GM12801 (cell line): ENCODE data around the gene EDIL3.

Experiments
- CTCF ChIP-seq: IDR thresholded peaks from one replicate; pipeline ENCODE4 v1.5.1; 2011; ENCODE audit warnings: control low read depth; ENCODE audit not compliant: insufficient read length; ENCODE audit errors: extremely low read depth

EDIL3 gene

DNA sequence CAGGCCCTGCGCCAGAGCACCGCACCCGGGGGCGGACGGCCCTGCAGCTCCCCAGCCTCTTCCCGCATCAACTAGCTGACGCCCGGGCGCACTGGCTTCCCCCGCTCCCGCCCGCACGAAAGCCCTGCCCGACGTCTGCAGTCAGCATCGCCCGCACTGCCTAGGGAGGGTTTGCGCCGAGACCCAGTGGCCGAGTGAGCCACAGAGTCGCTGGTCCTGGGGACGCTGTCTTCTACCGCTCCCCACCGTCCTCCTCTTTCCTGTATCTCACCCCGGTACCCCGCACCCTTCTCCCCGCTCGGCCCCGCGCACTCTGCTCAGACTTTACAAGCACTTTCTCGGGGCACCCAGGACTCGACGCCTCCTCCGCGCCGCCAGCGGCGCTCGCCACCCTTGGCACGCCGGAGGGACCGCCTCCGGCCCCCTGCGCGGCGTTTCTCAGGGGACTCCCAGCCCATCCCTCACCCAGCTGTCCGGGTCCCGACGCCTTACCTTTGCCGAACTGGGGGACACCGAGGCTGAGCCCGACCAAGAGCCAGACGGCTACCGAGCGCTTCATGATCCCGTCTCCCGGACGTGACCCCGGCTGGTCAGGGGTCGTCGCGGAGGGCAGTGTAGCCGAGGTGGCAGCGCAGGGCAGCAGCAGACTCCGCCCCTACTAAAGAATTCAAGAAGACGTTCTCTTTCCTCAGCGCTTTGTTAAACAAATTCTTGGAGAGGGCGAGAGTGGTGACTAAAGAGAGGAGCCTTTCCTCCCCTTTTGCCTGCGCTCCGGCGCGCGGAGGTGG, 670 bp downstream of the EDIL3 start:
- no peak for TF ChIP-seq CTCF

DNA sequence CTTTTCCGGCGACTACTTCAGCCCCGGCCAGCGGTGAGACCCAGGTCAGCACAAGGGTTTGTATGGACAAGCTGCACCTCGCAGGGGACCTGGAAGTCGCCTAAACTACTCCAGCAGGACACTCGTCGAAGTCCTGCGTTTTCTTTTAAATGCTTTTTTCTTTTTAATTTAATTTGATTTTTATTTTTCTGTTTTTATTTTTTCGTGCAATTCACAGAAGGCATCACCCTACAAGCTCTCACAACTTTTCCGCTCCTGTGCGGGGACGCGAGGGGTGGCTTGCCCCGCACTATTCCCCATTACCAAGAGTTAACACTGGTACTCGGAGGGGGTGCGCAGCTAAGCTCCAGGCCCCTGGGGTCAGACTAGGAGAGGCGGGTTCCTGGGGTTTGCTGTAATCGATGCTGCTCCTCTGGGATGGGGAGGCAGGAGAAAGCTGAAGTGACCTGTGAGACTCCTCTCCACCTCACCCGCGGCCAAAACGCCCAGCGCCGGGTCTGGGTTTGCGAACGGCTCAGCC, 1.3 kb downstream of the EDIL3 start:
- no peak for TF ChIP-seq CTCF

DNA sequence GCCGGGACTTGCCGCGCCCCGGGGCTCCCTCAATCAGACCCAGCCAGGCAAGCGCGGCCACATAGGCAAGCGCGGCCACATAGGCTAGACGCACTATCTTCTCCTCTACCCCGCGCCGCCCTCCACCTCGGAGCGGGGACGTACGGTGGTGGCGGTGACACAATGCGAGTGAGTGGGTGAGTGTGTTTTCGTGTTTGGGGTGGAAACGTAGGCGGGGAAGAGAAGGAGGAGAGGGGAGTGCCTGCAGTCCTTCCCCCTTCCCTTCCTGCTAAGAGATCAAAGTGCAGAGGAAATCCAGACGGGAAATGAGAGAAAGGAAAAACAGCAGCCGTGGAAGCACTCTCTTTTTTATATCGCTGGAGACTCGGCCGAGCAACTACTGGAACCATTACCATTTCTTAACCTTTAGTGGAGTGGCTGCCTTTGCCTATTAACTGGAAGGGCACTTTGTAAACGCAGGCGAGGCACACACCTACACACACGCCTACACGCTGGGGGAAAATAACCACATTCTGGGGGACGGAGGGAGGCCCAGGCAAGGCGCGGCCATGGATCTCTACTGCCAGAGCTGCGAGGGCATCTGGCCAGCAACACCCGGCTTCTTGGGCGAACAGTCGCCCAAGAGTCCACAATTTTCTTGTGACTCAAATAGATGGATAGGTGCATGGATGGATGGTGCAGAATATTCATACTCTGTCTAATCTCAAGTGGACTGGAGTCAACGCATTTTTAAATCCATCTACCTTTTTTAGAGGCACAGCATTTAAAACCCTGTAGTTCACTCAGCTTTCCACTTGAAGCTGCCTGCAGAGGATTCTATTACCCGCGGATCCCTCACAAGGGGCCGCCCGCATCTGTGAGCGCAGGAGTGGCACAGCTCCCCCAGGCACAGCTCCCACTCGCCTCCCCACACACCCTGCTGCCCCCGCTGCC, 2.1 kb downstream of the EDIL3 start:
- TF ChIP-seq CTCF: no peak

- no peak for TF ChIP-seq CTCF
Observed at GRCh38 chr5:84381502-84382362, 2.9 kb downstream of the EDIL3 start.

DNA sequence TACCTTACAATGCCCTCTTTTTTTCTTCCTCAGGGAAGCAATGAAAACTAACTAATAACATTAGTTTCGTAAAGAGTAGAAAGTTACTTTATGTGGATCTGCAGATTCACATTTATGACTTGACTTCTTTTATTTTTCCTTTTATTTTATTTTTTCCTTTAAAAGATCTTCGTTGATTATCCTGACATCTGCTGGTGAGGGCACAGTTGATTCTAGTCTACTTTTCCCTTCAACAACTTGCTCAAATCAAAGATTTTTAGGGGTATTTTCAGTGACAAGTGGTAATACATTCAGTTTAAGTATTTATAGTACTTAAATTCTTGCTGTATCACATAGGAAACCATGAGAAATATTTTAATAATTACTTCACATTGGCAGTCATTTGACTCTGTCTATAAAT, 4.9 kb downstream of the EDIL3 start:
- no peak for TF ChIP-seq CTCF

DNA sequence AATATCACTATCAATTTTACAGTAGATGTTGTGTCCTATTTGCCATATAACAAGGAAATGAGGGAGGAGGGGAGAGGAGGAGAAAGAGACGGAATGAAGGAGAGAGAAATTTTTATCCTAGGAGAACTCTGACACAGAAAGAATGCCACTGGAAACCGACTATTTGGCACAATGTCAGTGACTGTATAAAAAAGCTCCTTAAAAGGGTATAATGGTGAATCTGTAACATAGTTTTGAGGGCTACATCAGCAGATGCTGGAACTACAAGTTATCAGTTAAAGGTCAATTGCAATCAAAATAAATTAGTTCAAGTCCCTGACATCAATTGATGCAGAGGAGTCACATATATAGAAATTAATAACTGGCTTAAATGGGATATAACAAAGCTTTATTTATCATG, 5.7 kb downstream of the EDIL3 start:
- TF ChIP-seq CTCF: no peak
